WTC11 (cell line): ENCODE measurements around the gene CISH. TPM values are rescaled to one million over a fixed set of nuclear protein-coding genes. Genes with fewer than 3 reads are reported as not detected.

Experiments used
- ATAC-seq: fragments of 200-7000 bp; cut with Tn5 transposase; 2 replicates; pipeline ENCODE4 v1.10.0; 2021; ENCODE audit warnings: mild to moderate bottlenecking, moderate library complexity
- CTCF ChIA-PET: fragments of 300-600 bp; sonication (Branson Sonifier 250); formaldehyde crosslinking; loops from one replicate; lab custom pipeline; 2021; ENCODE audit warnings: antibody characterized with exemption; lab: Charles Lee
- POLR2A ChIA-PET: fragments of 350-600 bp; sonication (Branson Sonifier 250); formaldehyde crosslinking; loops from one replicate; lab custom pipeline; 2021; ENCODE audit warnings: antibody characterized with exemption; lab: Charles Lee
- DNase-seq: peaks from one replicate; pipeline ENCODE4 v3.0.0; 2021; ENCODE audit warnings: low spot score
- H3K27ac Mint-ChIP-seq: 2 replicates; pipeline ENCODE4 v1.8.0; 2021; ENCODE audit warnings: mixed read lengths
- H3K27me3 Mint-ChIP-seq: 2 replicates; pipeline ENCODE4 v1.8.0; 2021; ENCODE audit warnings: low read depth, mild to moderate bottlenecking, moderate library complexity, mixed read lengths
- H3K36me3 Mint-ChIP-seq: 2 replicates; pipeline ENCODE4 v1.8.0; 2021; ENCODE audit warnings: mixed read lengths
- H3K4me1 Mint-ChIP-seq: 2 replicates; pipeline ENCODE4 v1.8.0; 2022; ENCODE audit warnings: mixed read lengths
- H3K4me3 Mint-ChIP-seq: 2 replicates; pipeline ENCODE4 v1.8.0; 2021; ENCODE audit warnings: mild to moderate bottlenecking, moderate library complexity, mixed read lengths
- H3K9me3 Mint-ChIP-seq: 2 replicates; pipeline ENCODE4 v1.8.0; 2021; ENCODE audit warnings: mixed read lengths
- ATF2 ChIP-seq: sonication (generic); formaldehyde crosslinking; IDR thresholded peaks from 2 replicates; pipeline ENCODE4 v1.8.1; 2022; ENCODE audit warnings: low read depth, missing genetic modification reagents, borderline replicate concordance
- CDX4 ChIP-seq: fragments of 250-450 bp; sonication (Bioruptor Pico); IDR thresholded peaks from 2 replicates; pipeline ENCODE4 v1.9.0; 2021; ENCODE audit warnings: moderate library complexity, mild to moderate bottlenecking, inconsistent platforms, borderline replicate concordance
- CTCF ChIP-seq: fragments of 200-600 bp; IDR thresholded peaks from 2 replicates; pipeline ENCODE4 v1.8.0; 2022; ENCODE audit warnings: antibody characterized with exemption
- E2F4 ChIP-seq: sonication (generic); formaldehyde crosslinking; IDR thresholded peaks from 2 replicates; pipeline ENCODE4 v1.8.1; 2022; ENCODE audit warnings: low read depth, mild to moderate bottlenecking, moderate library complexity, missing genetic modification reagents, borderline replicate concordance
- E2F5 ChIP-seq: sonication (generic); formaldehyde crosslinking; IDR thresholded peaks from 2 replicates; pipeline ENCODE4 v1.8.1; 2022; ENCODE audit warnings: mild to moderate bottlenecking, moderate library complexity, missing genetic modification reagents
- ESRRA ChIP-seq: sonication (generic); formaldehyde crosslinking; IDR thresholded peaks from 2 replicates; pipeline ENCODE4 v1.8.1; 2022; ENCODE audit warnings: mild to moderate bottlenecking, missing genetic modification reagents, borderline replicate concordance
- ETV6 ChIP-seq: sonication (generic); formaldehyde crosslinking; IDR thresholded peaks from 2 replicates; pipeline ENCODE4 v1.8.1; 2022; ENCODE audit warnings: mild to moderate bottlenecking, missing genetic modification reagents
- FOXJ3 ChIP-seq: sonication (generic); formaldehyde crosslinking; IDR thresholded peaks from 2 replicates; pipeline ENCODE4 v1.9.0; 2021; ENCODE audit warnings: missing genetic modification reagents, mild to moderate bottlenecking, borderline replicate concordance
- JUN ChIP-seq: sonication (generic); formaldehyde crosslinking; IDR thresholded peaks from 2 replicates; pipeline ENCODE4 v1.8.0; 2023; ENCODE audit warnings: mild to moderate bottlenecking, missing genetic modification reagents
- MAX ChIP-seq: sonication (generic); formaldehyde crosslinking; IDR thresholded peaks from 2 replicates; pipeline ENCODE4 v1.8.0; 2022; ENCODE audit warnings: mild to moderate bottlenecking, missing genetic modification reagents
- NFYB ChIP-seq: sonication (generic); formaldehyde crosslinking; conservative IDR thresholded peaks from 2 replicates; pipeline ENCODE4 v1.8.0; 2022; ENCODE audit warnings: low read depth, missing genetic modification reagents
- PREB ChIP-seq: sonication (generic); formaldehyde crosslinking; IDR thresholded peaks from 2 replicates; pipeline ENCODE4 v1.8.1; 2022; ENCODE audit warnings: mild to moderate bottlenecking, missing genetic modification reagents, moderate library complexity, borderline replicate concordance
- TEAD4 ChIP-seq: sonication (generic); formaldehyde crosslinking; IDR thresholded peaks from 2 replicates; pipeline ENCODE4 v1.8.0; 2022; ENCODE audit warnings: mild to moderate bottlenecking, missing genetic modification reagents
- USF2 ChIP-seq: sonication (generic); formaldehyde crosslinking; IDR thresholded peaks from 2 replicates; pipeline ENCODE4 v1.8.1; 2023; ENCODE audit warnings: mild to moderate bottlenecking, missing genetic modification reagents, moderate library complexity
- ZMAT4 ChIP-seq: fragments of 250-450 bp; sonication (Bioruptor Pico); IDR thresholded peaks from 2 replicates; pipeline ENCODE4 v1.9.0; 2021; ENCODE audit warnings: mild to moderate bottlenecking
- ZNF317 ChIP-seq: sonication (generic); formaldehyde crosslinking; IDR thresholded peaks from 2 replicates; pipeline ENCODE4 v1.8.1; 2023; ENCODE audit warnings: low read depth, mild to moderate bottlenecking, moderate library complexity, missing genetic modification reagents, borderline replicate concordance
- ZNF396 ChIP-seq: fragments of 250-450 bp; sonication (Bioruptor Pico); IDR thresholded peaks from 2 replicates; pipeline ENCODE4 v1.8.0; 2021; ENCODE audit warnings: mild to moderate bottlenecking, moderate library complexity, borderline replicate concordance
- total RNA-seq: library from RNA; stranded (reverse); gene quantifications from 3 replicates; pipeline ENCODE4 v1.2.3, GENCODE V29; 2021

CISH gene
- total RNA-seq, 1 experiment from 2014 or later = 2.4 TPM

- peak; percentile 91 for TF ChIP-seq CTCF
- no peak for TF ChIP-seq ZNF317 (CRISPR knock-in tag)
- no peak for TF ChIP-seq USF2 (CRISPR knock-in tag)
- 0 out of 2 replicates have a peak, but pooled peaks have one; percentile 32 for TF ChIP-seq ETV6 (CRISPR knock-in tag)
- TF ChIP-seq JUN (CRISPR knock-in tag) = 0 out of 2 replicates have a peak, but pooled peaks have one; percentile 42
- no peak for TF ChIP-seq ZMAT4 (CRISPR knock-in tag)
- TF ChIP-seq E2F5 (CRISPR knock-in tag) = peak; percentile 0; the same call in 1 of the 2 replicates
Measured at GRCh38 chr3:50616003-50616769, 4.6 kb upstream of the CISH start (continued).

GRCh38 chr3:50615190-50615589 lies 3.6 kb upstream of the CISH start:
- Mint-ChIP-seq H3K27ac (no peak overlapping the region), H3K36me3 (no peaks in the 10 kb centered on the region), H3K9me3 (no peaks in the 10 kb centered on the region), H3K4me3 (no peak overlapping the region), H3K4me1 (peaks cover 34% of the 10 kb centered on the region), H3K27me3 (peaks cover 43% of the 10 kb centered on the region)
- ATAC-seq (no peak), DNase-seq (no peak)
- ChIA-PET CTCF (interaction anchor here (1.0 to 10.1 kb wide), 17 partner anchors 12 to 774 kb away, joined by 3 to 202 read pairs (median 12); partner anchors contain the start of gene HEMK1), POLR2A (no interaction called here)
- TF ChIP-seq FOXJ3 (CRISPR knock-in tag) (no peak), E2F4 (CRISPR knock-in tag) (no peak), JUN (CRISPR knock-in tag) (no peak), ZNF396 (CRISPR knock-in tag) (no peak), CDX4 (CRISPR knock-in tag) (no peak), E2F5 (CRISPR knock-in tag) (no peak), TEAD4 (CRISPR knock-in tag) (no peak), PREB (CRISPR knock-in tag) (no peak), ATF2 (no peak), MAX (CRISPR knock-in tag) (no peak), NFYB (CRISPR knock-in tag) (no peak), ESRRA (CRISPR knock-in tag) (no peak)
